Measurements from ENCODE around the gene PDE4D.

PDE4D gene

DNA sequence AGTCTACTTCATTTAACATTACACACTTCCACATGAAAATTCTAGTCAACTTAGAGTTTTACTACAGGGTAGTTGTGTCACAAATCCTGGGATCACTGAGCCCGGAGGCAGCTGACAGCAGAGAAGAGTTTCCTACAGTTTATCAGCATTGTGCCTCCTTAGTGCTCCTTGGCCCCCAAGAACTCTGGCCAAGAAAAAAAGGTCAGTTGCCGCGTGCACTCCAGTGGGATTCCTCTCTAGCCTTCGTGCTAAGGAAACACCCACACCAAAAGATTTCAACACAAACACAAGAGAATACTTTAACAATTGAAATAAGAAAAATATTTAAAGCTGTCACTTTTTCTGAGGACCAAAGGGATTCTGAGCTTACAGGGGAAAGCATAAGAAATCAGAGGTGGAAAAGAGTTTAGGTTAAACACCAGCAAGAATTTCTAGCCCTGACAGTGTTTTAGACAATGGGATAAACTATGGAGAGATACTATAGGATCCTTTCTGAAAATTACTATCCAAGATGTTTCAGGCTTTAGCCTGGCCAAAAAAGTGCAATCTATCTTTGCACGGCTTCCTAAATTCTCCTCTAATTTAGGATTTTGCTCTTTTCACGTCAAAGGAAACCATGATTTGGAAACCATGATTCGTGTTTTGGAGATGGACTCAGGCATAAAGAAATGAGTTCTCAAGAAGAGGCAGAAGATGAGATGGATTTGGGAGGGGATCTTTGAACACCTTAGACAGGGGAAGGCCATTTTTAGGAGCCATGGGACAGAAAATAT is 703.9 kb downstream of the PDE4D start:
- no peak for DNase-seq

- peak; percentile 30 for DNase-seq
Measured at GRCh38 chr5:59188419-59189225, 704.9 kb downstream of the PDE4D start.

- DNase-seq: no peak
Measured at GRCh38 chr5:59187857-59188256, 705.7 kb downstream of the PDE4D start.

- DNase-seq: no peak
Measured at GRCh38 chr5:59186623-59187022, 706.9 kb downstream of the PDE4D start.

DNA sequence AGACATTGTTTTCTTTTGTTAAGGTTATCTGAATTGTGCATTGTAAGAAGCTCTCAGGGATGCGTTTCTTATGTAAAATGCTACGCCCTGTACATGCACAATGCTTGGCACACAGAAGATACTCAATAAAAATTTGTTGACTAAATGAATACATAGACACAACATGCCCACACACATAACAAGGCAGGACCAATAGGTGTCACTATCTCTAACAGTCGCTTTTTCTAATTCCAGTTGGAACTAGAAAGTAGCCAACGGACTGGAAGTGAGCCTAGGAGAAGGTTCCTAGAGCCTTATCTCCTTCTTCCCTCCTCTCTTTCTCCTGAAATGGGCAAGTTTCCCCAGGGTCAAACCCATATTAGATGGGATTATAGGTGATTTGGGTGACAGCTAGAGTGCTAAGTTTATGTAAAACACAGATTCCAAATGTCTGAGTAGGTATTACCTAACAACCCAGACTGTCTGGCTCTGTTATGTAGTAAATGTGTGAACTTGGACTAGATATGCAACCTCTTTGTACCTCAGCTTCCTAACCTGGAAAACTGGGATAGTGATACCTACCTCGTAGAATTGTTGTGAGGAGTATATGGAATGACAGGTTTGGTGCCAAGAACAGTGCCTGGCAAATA is 707.7 kb downstream of the PDE4D start:
- DNase-seq: no peak

DNA sequence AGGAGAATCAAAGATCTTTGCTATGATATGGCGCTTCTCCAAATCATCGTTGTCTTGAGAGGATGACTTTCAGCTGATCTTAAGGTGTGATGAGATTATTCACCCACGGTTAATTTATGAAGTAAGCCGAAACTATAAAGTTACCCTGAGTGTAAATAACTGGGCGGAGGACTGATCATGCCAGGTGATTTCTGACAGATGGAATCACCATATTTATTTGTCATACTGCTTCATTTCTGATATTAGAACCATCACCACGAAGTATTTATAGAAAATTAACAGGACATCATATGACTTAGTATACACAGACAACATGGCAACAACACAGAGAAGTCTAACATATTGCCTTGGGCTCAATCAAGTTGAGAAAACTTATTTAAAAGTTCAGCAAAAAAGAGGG is 708.8 kb downstream of the PDE4D start:
- no peak for DNase-seq

- no peak for DNase-seq
Measured at GRCh38 chr5:59182760-59183159, 710.8 kb downstream of the PDE4D start.

- no peak for DNase-seq
Measured at GRCh38 chr5:59180515-59180914, 713.0 kb downstream of the PDE4D start.

GRCh38 chr5:59179704-59180103 is 713.8 kb downstream of the PDE4D start:
- no peak for DNase-seq

DNA sequence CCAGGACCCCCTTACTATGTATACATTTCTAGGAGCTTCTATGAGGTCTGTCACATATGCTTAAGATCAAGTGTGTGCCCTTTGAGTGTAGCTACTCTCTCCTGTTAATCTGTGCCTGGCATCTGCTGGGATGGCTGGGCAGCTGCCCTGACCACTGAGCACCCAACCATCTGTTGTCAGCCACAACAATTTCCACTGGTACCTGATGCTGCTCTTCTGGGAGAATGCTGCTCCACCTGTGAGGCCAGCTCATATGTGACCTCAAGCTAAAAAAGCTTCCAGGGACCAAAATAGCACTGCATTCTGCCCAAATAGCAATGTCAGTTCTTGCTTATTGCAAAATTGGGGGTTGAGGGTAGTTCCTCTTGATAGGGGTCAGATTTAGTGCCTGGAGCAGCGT is 715.0 kb downstream of the PDE4D start:
- no peak for DNase-seq

- no peak for DNase-seq
Measured at GRCh38 chr5:59178071-59178470, 715.5 kb downstream of the PDE4D start.

- DNase-seq: no peak
Measured at GRCh38 chr5:59177644-59178043, 715.9 kb downstream of the PDE4D start.

DNA sequence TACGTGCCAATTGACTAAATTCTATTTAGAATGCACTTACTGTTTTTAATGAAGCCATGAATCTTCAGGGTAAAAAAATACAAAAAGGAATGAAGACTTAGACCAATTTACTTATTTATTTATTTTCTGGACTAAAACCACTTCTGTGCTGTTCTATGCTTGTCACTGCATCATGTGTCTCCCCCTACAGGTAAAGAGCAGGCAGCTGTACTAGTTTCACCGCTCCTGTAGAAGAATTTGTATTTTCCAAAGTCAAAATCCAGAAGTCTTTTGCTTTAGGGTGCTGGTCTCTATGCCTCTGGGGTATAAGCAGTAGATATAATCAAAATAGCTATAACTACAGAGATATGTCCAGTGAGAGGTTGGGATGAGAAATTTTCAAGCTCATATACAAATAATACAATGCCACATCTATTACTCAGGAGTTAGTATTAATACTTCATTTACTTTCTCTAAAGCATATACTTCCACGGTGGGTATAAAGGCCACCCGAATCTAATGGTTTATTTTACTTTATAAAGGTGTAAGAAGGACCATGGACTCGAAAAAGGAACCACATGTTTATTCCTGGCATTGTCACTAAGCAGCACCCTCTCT is 719.2 kb downstream of the PDE4D start:
- DNase-seq: no peak

GRCh38 chr5:59173578-59173977 is 719.9 kb downstream of the PDE4D start:
- no peak for DNase-seq

DNA sequence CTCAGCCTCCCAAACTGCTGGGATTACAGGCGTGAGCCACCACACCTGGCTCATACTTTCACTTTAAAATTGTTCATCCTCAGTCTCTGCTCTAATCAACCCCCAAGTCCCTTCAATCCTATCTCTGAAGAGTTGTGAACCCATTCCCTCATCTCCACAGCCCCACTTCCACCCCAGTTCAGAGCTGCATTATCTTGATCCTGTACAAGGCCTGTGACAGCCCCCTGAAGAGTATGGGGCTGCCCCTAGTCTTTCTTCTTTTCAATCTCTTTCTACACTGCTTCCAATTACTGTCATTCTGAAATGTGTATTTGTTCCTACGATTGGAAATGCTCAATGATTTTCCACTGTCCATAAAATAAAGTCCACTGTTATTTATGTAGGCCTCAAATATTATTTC is 722.4 kb downstream of the PDE4D start:
- DNase-seq: no peak

- no peak for DNase-seq
Measured at GRCh38 chr5:59169768-59170150, 723.8 kb downstream of the PDE4D start.

GRCh38 chr5:59169081-59169767 is 724.3 kb downstream of the PDE4D start:
- no peak for DNase-seq

DNA sequence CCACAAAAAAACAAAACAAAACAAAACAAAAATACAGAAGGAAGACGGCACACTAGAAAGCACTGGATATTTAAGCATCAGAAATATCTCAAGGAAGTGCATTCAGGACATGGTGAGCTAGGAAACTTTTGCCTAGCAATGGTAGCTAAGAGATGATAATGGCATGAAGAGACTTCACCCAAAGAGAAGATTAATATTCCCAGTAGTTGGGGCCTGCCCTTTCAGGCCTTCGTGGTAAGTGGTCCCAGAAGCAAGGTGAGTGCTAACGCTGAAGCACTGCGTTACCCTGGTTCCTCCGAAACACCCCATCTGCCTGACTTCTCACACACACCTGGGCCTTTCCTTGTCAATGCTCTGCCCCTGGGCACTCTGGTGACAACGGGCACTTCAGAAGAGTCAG is 725.5 kb downstream of the PDE4D start:
- no peak for DNase-seq

DNA sequence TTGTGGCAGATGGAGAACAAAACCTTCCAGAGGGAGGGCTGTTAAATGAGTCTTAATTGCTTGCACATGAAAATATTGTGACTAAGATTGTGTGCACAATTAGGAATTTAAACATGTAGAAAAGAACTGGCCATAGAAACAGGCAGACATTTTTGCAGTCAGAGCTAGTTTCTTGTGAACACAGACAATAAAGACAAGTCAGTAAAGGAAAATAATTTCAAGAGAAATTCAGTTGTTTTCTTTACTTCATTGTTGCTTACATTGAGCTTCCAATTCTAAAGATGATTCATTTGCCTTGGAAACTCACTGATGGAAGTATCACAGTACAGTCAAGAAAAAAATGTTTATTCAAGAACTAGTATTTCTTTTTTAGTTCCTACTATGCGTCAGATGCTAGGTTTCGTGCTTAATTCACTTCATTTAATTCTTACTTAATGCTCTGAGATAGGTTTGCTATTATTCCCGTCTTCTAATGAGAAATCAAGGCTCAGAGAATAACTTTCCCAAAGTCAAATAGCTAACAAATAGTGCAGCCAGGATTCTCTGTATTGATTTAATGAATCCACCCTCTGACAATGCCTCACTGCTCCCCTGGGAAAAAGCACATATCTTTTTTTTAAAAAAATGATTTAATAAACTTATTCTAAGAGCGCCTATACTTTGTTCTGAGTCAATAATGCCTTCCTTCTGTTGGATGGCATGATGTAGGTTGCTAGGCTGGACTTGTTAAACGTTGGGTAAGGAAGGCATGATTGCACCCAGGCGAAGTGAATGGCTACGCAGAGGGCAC is 729.3 kb downstream of the PDE4D start:
- no peak for DNase-seq

DNA sequence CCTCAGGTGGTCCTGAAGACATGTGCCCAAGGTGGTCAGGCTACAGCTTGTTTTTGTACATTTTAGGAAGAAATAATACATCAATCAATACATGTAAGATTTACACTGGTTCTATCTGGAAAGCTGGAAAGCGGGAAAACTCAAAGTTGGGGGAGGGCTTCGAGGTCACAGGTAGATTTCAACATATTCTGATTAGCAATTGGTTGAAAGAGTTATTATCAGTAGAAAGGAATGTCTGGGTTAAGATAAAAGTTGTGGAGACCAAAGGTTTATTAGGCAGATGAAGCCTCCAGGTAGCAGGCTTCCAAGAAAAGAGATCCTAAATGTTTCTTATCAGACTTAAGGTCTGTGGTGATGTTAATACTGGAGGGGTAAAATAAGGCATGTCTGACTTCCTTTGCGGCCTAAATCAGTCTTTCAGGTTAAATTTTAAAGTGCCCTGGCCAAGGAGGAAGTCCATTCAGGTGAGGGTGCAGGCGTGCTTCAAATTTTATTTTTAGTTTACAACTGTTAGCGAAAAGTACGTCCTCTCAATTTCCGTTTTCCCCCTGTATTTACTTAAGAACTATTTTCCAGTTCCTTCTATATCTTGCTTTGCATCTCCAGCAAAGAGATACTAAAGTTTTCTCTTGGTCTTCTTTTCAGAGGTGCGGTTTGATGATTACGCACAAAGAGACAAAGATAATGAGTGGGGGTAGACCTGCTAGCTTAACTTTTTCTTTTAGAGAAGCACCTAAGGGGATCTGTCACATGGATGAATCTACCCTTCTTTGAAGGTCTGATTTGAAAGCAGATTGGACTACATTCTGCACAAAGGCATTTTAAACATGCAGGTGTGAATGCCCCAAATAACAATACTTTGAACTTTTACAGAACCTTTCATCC is 732.1 kb downstream of the PDE4D start:
- DNase-seq: no peak
